Caco-2 (cell line): Measurements from ENCODE around the gene ADCY4. TPM values are rescaled to one million over a fixed set of nuclear protein-coding genes. Genes with fewer than 3 reads are reported as not detected.

Experiments
- BruUV-seq: library from RNA; stranded (reverse); fragments of 400-500 nt; replicated peaks from 2 replicates; lab custom pipeline; 2021; lab: Mats Ljungman, UMichigan
- CTCF ChIA-PET: fragments of 300-600 bp; sonication (Branson Sonifier 250); formaldehyde crosslinking; loops from one replicate; lab custom pipeline; 2022; ENCODE audit warnings: antibody characterized with exemption; lab: Charles Lee
- POLR2A ChIA-PET: fragments of 300-600 bp; sonication (Branson Sonifier 250); formaldehyde crosslinking; loops from one replicate; lab custom pipeline; 2022; ENCODE audit warnings: antibody characterized with exemption; lab: Charles Lee
- DNase-seq, 2 experiments: peaks; one replicate each; pipeline versions ENCODE4 v3.0.0 to v3.0.0-alpha.2; 2020 to 2022
- H3K27me3 ChIP-seq: replicated peaks from 2 replicates; pipeline ENCODE4 v1.6.0; 2011; ENCODE audit warnings: low read length; ENCODE audit not compliant: control insufficient read depth, insufficient read depth
- H3K36me3 ChIP-seq: 2 replicates; pipeline ENCODE4 v1.5.1; 2011; ENCODE audit warnings: low read length; ENCODE audit not compliant: control insufficient read depth, insufficient read depth
- H3K4me1 ChIP-seq: fragments of 250-450 bp; sonication (Bioruptor Pico); 2 replicates; pipeline ENCODE4 v1.5.1; 2020; ENCODE audit warnings: mild to moderate bottlenecking
- H3K4me3 ChIP-seq: 2 replicates; pipeline ENCODE4 v1.5.1; 2011; ENCODE audit warnings: low read depth, mild to moderate bottlenecking, control low read depth, low read length
- H3K9me3 ChIP-seq: fragments of 250-450 bp; sonication (Bioruptor Pico); 2 replicates; pipeline ENCODE4 v1.5.1; 2020; ENCODE audit warnings: mild to moderate bottlenecking, moderate library complexity
- H3K27ac Mint-ChIP-seq: one replicate; pipeline ENCODE4 v1.8.0; 2022; ENCODE audit warnings: mixed read lengths; ENCODE audit not compliant: unreplicated experiment
- H3K27me3 Mint-ChIP-seq: one replicate; pipeline ENCODE4 v1.8.0; 2022; ENCODE audit warnings: mixed read lengths; ENCODE audit not compliant: insufficient read depth, unreplicated experiment
- H3K36me3 Mint-ChIP-seq: one replicate; pipeline ENCODE4 v1.8.0; 2022; ENCODE audit warnings: mild to moderate bottlenecking, mixed read lengths; ENCODE audit not compliant: insufficient read depth, unreplicated experiment
- H3K4me1 Mint-ChIP-seq: one replicate; pipeline ENCODE4 v1.8.0; 2022; ENCODE audit warnings: low read depth, mixed read lengths; ENCODE audit not compliant: unreplicated experiment
- H3K4me3 Mint-ChIP-seq: one replicate; pipeline ENCODE4 v1.8.0; 2022; ENCODE audit warnings: mild to moderate bottlenecking, moderate library complexity, mixed read lengths; ENCODE audit not compliant: unreplicated experiment
- H3K9me3 Mint-ChIP-seq: one replicate; pipeline ENCODE4 v1.8.0; 2022; ENCODE audit warnings: mixed read lengths; ENCODE audit not compliant: unreplicated experiment
- intact Hi-C: fragments of 100-400 bp; cut with micrococcal nuclease; formaldehyde crosslinking; loops from one replicate; pipeline ENCODE4 v1.10.0; 2022; ENCODE audit not compliant: unreplicated experiment
- total RNA-seq: library from RNA; stranded (reverse); gene quantifications from 2 replicates; pipeline ENCODE4 v1.2.3, GENCODE V29; 2022
- TF ChIP-seq, protein P1 (sequence below), 2 experiments: fragments of 200-600 bp in 1 of 2; IDR thresholded peaks; 1 replicate in 1 of 2; 2 replicates in 1 of 2; pipeline versions ENCODE4 v1.5.1 to v1.8.0; 2011 to 2022; ENCODE audit warnings: antibody characterized with exemption in 1 of 2, control low read depth in 1 of 2, inconsistent platforms in 1 of 2, low read depth in 1 of 2, low read length in 1 of 2, mild to moderate bottlenecking in 1 of 2, moderate library complexity in 1 of 2; ENCODE audit not compliant: insufficient read depth in 1 of 2, severe bottlenecking in 1 of 2, unreplicated experiment in 1 of 2

ADCY4 gene
- total RNA-seq, 1 experiment from 2014 or later, result 0.57 TPM

- Mint-ChIP-seq H3K4me3 (no peak overlapping the region), H3K27me3 (no peaks in the 10 kb centered on the region), H3K9me3 (no peaks in the 10 kb centered on the region), H3K4me1 (no peaks in the 10 kb centered on the region), H3K27ac (no peak overlapping the region), H3K36me3 (no peaks in the 10 kb centered on the region)
- Histone ChIP-seq H3K27me3 (no peaks in the 10 kb centered on the region), H3K4me1 (no peaks in the 10 kb centered on the region; the same call in 1 of the 2 replicates), H3K9me3 (no peaks in the 10 kb centered on the region), H3K4me3 (no peak overlapping the region), H3K36me3 (no peaks in the 10 kb centered on the region)
- no TSS peak for BruUV-seq
- intact Hi-C loops, result no loop called here
- CTCF ChIA-PET, result no interaction called here
- TF ChIP-seq, protein P1, sequence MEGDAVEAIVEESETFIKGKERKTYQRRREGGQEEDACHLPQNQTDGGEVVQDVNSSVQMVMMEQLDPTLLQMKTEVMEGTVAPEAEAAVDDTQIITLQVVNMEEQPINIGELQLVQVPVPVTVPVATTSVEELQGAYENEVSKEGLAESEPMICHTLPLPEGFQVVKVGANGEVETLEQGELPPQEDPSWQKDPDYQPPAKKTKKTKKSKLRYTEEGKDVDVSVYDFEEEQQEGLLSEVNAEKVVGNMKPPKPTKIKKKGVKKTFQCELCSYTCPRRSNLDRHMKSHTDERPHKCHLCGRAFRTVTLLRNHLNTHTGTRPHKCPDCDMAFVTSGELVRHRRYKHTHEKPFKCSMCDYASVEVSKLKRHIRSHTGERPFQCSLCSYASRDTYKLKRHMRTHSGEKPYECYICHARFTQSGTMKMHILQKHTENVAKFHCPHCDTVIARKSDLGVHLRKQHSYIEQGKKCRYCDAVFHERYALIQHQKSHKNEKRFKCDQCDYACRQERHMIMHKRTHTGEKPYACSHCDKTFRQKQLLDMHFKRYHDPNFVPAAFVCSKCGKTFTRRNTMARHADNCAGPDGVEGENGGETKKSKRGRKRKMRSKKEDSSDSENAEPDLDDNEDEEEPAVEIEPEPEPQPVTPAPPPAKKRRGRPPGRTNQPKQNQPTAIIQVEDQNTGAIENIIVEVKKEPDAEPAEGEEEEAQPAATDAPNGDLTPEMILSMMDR (IDR thresholded peaks at IDR 0.05; ENCODE audit: insufficient read depth in 1 of 2, low read depth in 1 of 2, low read length in 1 of 2, severe bottlenecking in 1 of 2, unreplicated experiment in 1 of 2), result no peak
- POLR2A ChIA-PET, result no interaction called here
- DNase-seq, result no peak
Observed at GRCh38 chr14:24278424-24278823, 56.4 kb downstream of the ADCY4 start.

DNA sequence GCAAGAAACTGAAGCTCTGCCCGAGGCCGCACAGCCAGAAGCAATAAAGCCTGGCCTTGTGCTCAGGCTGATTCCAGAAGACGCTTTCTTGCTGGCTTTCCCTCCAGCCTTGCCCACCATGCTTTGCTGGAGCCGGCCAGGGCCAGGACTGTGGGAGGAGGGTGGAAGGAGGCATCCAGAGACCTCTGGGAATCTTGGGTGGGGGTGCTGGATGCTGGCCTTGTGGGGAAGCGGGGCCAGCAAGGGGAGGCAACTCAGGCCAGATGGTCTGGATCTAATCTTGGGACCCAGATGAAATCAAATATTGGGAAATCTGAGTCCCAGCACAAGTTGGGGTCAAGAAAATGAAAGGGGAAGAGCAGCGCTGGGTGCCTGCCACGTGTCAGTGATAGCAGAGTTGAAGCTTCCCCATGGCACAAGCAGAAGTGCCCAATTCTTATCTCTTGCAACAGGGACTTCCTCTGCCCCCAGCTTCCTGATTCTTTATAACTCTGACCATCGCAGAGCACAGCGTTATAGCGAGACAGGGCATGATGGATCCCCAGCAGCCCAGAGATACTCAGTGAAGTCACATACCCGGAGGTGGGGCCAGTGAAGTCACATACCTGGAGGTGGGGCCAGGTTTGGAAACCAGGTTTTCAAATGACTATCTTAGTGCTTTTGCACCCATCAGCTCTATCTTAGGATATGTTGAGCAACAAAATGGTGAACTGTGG lies 57.1 kb downstream of the ADCY4 start:
- H3K27ac Mint-ChIP-seq, result no peak overlapping the region

GRCh38 chr14:24277071-24277470 lies 57.8 kb downstream of the ADCY4 start:
- TF ChIP-seq, protein P1 (IDR thresholded peaks at IDR 0.05; ENCODE audit: insufficient read depth in 1 of 2, low read depth in 1 of 2, low read length in 1 of 2, severe bottlenecking in 1 of 2, unreplicated experiment in 1 of 2), result no peak
- no peaks in the 10 kb centered on the region for H3K36me3 Mint-ChIP-seq
- BruUV-seq, result no TSS peak
- no peak for DNase-seq
- intact Hi-C loops, result no loop called here
- no peaks in the 10 kb centered on the region for H3K9me3 Mint-ChIP-seq
- no peaks in the 10 kb centered on the region for H3K27me3 Mint-ChIP-seq
- peaks cover 6% of the 10 kb centered on the region for H3K4me1 Mint-ChIP-seq
- H3K4me3 ChIP-seq, result no peak overlapping the region
- H3K36me3 ChIP-seq, result no peaks in the 10 kb centered on the region
- H3K4me1 ChIP-seq, result peaks cover 2% of the 10 kb centered on the region
- H3K4me3 Mint-ChIP-seq, result no peak overlapping the region
- ChIA-PET CTCF (no interaction called here), POLR2A (no interaction called here)
- H3K27ac Mint-ChIP-seq, result no peak overlapping the region
- no peaks in the 10 kb centered on the region for H3K27me3 ChIP-seq
- H3K9me3 ChIP-seq, result no peaks in the 10 kb centered on the region

More for the DNA sequence above, 57.1 kb downstream of the ADCY4 start:
- H3K27me3 ChIP-seq, result no peaks in the 10 kb centered on the region
- intact Hi-C loops, result no loop called here
- no peaks in the 10 kb centered on the region; the same call in 1 of the 2 replicates for H3K4me1 ChIP-seq
- no peak overlapping the region for H3K4me3 ChIP-seq
- no peaks in the 10 kb centered on the region for H3K4me1 Mint-ChIP-seq
- no peaks in the 10 kb centered on the region for H3K9me3 ChIP-seq
- ChIA-PET POLR2A (no interaction called here), CTCF (no interaction called here)
- H3K27me3 Mint-ChIP-seq, result no peaks in the 10 kb centered on the region
- no peak overlapping the region for H3K4me3 Mint-ChIP-seq
- H3K9me3 Mint-ChIP-seq, result no peaks in the 10 kb centered on the region
- H3K36me3 Mint-ChIP-seq, result no peaks in the 10 kb centered on the region
- H3K36me3 ChIP-seq, result no peaks in the 10 kb centered on the region
- BruUV-seq, result no TSS peak
- TF ChIP-seq, protein P1 (IDR thresholded peaks at IDR 0.05; ENCODE audit: insufficient read depth in 1 of 2, low read depth in 1 of 2, low read length in 1 of 2, severe bottlenecking in 1 of 2, unreplicated experiment in 1 of 2), result no peak
- no peak for DNase-seq
